ENCODE data around the gene CENPW.
A peak's percentile ranks its signal among the peaks of the same experiment; 100 is the strongest.

Gene CENPW

GRCh38 chr6:126339796-126340609 is at the start of gene CENPW:
Gene CENPW (plus strand): TSS chr6:126340115. CDS start chr6:126340274, 159 bp downstream.
- peak; percentile 98 for DNase-seq

GRCh38 chr6:126293891-126294524 is 45.9 kb upstream of the CENPW start:
- DNase-seq = no peak

- DNase-seq = no peak
These were observed 39.8 kb upstream of the CENPW start for GRCh38 chr6:126300126-126300525.

GRCh38 chr6:126300735-126301134 is 39.2 kb upstream of the CENPW start:
- DNase-seq = no peak

GRCh38 chr6:126302191-126302590 is 37.7 kb upstream of the CENPW start:
- no peak for DNase-seq

- no peak for DNase-seq
These were observed 32.1 kb upstream of the CENPW start for GRCh38 chr6:126307849-126308248.

GRCh38 chr6:126308362-126308761 is 31.6 kb upstream of the CENPW start:
- DNase-seq = no peak

GRCh38 chr6:126312013-126312665 is 27.8 kb upstream of the CENPW start:
- DNase-seq = no peak

GRCh38 chr6:126313941-126314340 is 26.0 kb upstream of the CENPW start:
- DNase-seq = no peak

- no peak for DNase-seq
These were observed 21.1 kb upstream of the CENPW start for GRCh38 chr6:126318797-126319196.

- DNase-seq = no peak
These were observed 6.2 kb upstream of the CENPW start for GRCh38 chr6:126333729-126334128.

- DNase-seq = no peak
These were observed 4.7 kb upstream of the CENPW start for GRCh38 chr6:126335210-126335609.

GRCh38 chr6:126337323-126337722 is 2.6 kb upstream of the CENPW start:
- DNase-seq = no peak

GRCh38 chr6:126341126-126341525 is 1.2 kb downstream of the CENPW start:
- no peak for DNase-seq

GRCh38 chr6:126344181-126344580 is 4.3 kb downstream of the CENPW start:
- DNase-seq = no peak

- DNase-seq = no peak
These were observed 12.0 kb downstream of the CENPW start for GRCh38 chr6:126351960-126352359.

GRCh38 chr6:126352514-126352913 is 12.6 kb downstream of the CENPW start:
- DNase-seq = no peak

- no peak for DNase-seq
These were observed 16.6 kb downstream of the CENPW start for GRCh38 chr6:126356526-126356925.

GRCh38 chr6:126359936-126360537 is 20.1 kb downstream of the CENPW start:
- no peak for DNase-seq

- no peak for DNase-seq
These were observed 22.0 kb downstream of the CENPW start for GRCh38 chr6:126361832-126362440.

- no peak for DNase-seq
These were observed 27.9 kb downstream of the CENPW start for GRCh38 chr6:126367849-126368248.

- no peak for DNase-seq
These were observed 32.7 kb downstream of the CENPW start for GRCh38 chr6:126372626-126373025.

- no peak for DNase-seq
These were observed 33.4 kb downstream of the CENPW start for GRCh38 chr6:126373344-126373743.
